HepG2 (cell line): ENCODE results near the gene RHBG. TPM values are rescaled to one million over a fixed set of nuclear protein-coding genes. Genes with fewer than 3 reads are reported as not detected.

Source experiments
- ERF ChIP-seq: IDR thresholded peaks from 2 replicates; pipeline ENCODE4 v1.6.1; 2018; ENCODE audit warnings: missing biosample characterization, missing genetic modification reagents
- HOXA5 ChIP-seq: sonication (generic); formaldehyde crosslinking; IDR thresholded peaks from 2 replicates; pipeline ENCODE4 v1.4.0; 2020; ENCODE audit warnings: missing genetic modification reagents
- MYNN ChIP-seq: sonication (generic); formaldehyde crosslinking; IDR thresholded peaks from 2 replicates; pipeline ENCODE4 v1.4.0; 2020; ENCODE audit warnings: mild to moderate bottlenecking, low read depth, missing genetic modification reagents
- NFKBIZ ChIP-seq: IDR thresholded peaks from 2 replicates; pipeline ENCODE4 v1.6.1; 2018; ENCODE audit warnings: missing genetic modification reagents, missing compliant biosample characterization
- RBM22 ChIP-seq: fragments of 200-400 bp; formaldehyde crosslinking; optimal IDR thresholded peaks from 2 replicates; pipeline ENCODE3; 2017; ENCODE audit warnings: mild to moderate bottlenecking, low read length, moderate library complexity
- ZBTB42 ChIP-seq: sonication (generic); formaldehyde crosslinking; IDR thresholded peaks from 2 replicates; pipeline ENCODE4 v1.5.0; 2020; ENCODE audit warnings: mild to moderate bottlenecking, missing genetic modification reagents
- ZIK1 ChIP-seq: sonication (generic); formaldehyde crosslinking; IDR thresholded peaks from 2 replicates; pipeline ENCODE4 v1.5.0; 2020; ENCODE audit warnings: mild to moderate bottlenecking, low read depth, missing genetic modification reagents, borderline replicate concordance
- ZNF234 ChIP-seq: sonication (generic); formaldehyde crosslinking; conservative IDR thresholded peaks from 2 replicates; pipeline ENCODE4 v1.5.1; 2020; ENCODE audit warnings: mild to moderate bottlenecking, missing genetic modification reagents
- ZNF256 ChIP-seq: sonication (generic); formaldehyde crosslinking; conservative IDR thresholded peaks from 2 replicates; pipeline ENCODE4 v1.4.0; 2020; ENCODE audit warnings: missing genetic modification reagents
- ZNF282 ChIP-seq: fragments of 450-650 bp; IDR thresholded peaks from 2 replicates; pipeline ENCODE4 v1.6.1; 2018; ENCODE audit not compliant: partially characterized antibody
- ZNF337 ChIP-seq: sonication (generic); formaldehyde crosslinking; IDR thresholded peaks from 2 replicates; pipeline ENCODE4 v1.5.1; 2020; ENCODE audit warnings: missing genetic modification reagents, low read depth, mild to moderate bottlenecking, borderline replicate concordance
- ZNF562 ChIP-seq: sonication (generic); formaldehyde crosslinking; IDR thresholded peaks from 2 replicates; pipeline ENCODE4 v1.8.0; 2022; ENCODE audit warnings: missing genetic modification reagents, borderline replicate concordance
- ZNF569 ChIP-seq: sonication (generic); formaldehyde crosslinking; IDR thresholded peaks from 2 replicates; pipeline ENCODE4 v1.5.0; 2020; ENCODE audit warnings: mild to moderate bottlenecking, missing genetic modification reagents, moderate library complexity, borderline replicate concordance
- ZNF614 ChIP-seq: IDR thresholded peaks from 2 replicates; pipeline ENCODE4 v1.6.1; 2018; ENCODE audit warnings: missing biosample characterization, missing genetic modification reagents, inconsistent platforms, borderline replicate concordance
- ZNF777 ChIP-seq: sonication (generic); formaldehyde crosslinking; IDR thresholded peaks from 2 replicates; pipeline ENCODE4 v1.4.0; 2020; ENCODE audit warnings: missing genetic modification reagents
- ZNF790 ChIP-seq: sonication (generic); formaldehyde crosslinking; IDR thresholded peaks from 2 replicates; pipeline ENCODE4 v1.8.0; 2022; ENCODE audit warnings: missing genetic modification reagents, mild to moderate bottlenecking, borderline replicate concordance
- ZSCAN9 ChIP-seq: IDR thresholded peaks from 2 replicates; pipeline ENCODE4 v1.6.1; 2016; ENCODE audit warnings: borderline replicate concordance
- polyA plus RNA-seq, 8 experiments: library from polyadenylated mRNA; depleted of rRNA in 3 of 8; stranded (reverse) in 7 of 8; unstranded in 1 of 8; fragments of >200 nt; fragmentation: Illumina TruSeq in 4 of 8; extraction: Trizol in 4 of 8; gene quantifications; 2 replicates each; pipeline versions ENCODE4 v1.2.1 to v1.2.3, GENCODE V29; 2011 to 2016; ENCODE audit warnings: low read depth in 4 of 8, missing spikeins in 1 of 8, mixed read lengths in 1 of 8; ENCODE audit not compliant: insufficient read depth in 1 of 8
- total RNA-seq, 5 experiments: library from RNA; depleted of rRNA; stranded (reverse); fragments of >200 nt; fragmentation: Illumina TruSeq; extraction: Trizol; gene quantifications; 2 replicates each; pipeline ENCODE4 v1.2.3, GENCODE V29; 2016; ENCODE audit warnings: low read depth in 1 of 5
- TF ChIP-seq, protein P1 (sequence below), 2 experiments: sonication (generic) in 1 of 2; formaldehyde crosslinking in 1 of 2; IDR thresholded peaks; 2 replicates each; pipeline versions ENCODE4 v1.4.0 to v1.6.1; 2016 to 2020; ENCODE audit warnings: borderline replicate concordance in 1 of 2, low read depth in 1 of 2, mild to moderate bottlenecking in 1 of 2, missing genetic modification reagents in 1 of 2
- TF ChIP-seq, protein P2 (sequence below): sonication (generic); formaldehyde crosslinking; IDR thresholded peaks from 2 replicates; pipeline ENCODE4 v1.8.0; 2022; ENCODE audit warnings: low read depth, missing genetic modification reagents
- TF ChIP-seq, protein P3 (sequence below): IDR thresholded peaks from 2 replicates; pipeline ENCODE4 v1.6.1; 2016; ENCODE audit warnings: mild to moderate bottlenecking, missing biosample characterization, missing genetic modification reagents
- TF ChIP-seq, protein P4 (sequence below): sonication (generic); formaldehyde crosslinking; conservative IDR thresholded peaks from 2 replicates; pipeline ENCODE4 v1.8.0; 2022; ENCODE audit warnings: mild to moderate bottlenecking, moderate library complexity, missing genetic modification reagents

The RHBG gene
- total and polyA plus RNA-seq, 2 of the 13 experiments (the other 11 are each of a cell fraction or from before 2014, with no cell fraction given): 61.8 to 73.5 TPM

DNA sequence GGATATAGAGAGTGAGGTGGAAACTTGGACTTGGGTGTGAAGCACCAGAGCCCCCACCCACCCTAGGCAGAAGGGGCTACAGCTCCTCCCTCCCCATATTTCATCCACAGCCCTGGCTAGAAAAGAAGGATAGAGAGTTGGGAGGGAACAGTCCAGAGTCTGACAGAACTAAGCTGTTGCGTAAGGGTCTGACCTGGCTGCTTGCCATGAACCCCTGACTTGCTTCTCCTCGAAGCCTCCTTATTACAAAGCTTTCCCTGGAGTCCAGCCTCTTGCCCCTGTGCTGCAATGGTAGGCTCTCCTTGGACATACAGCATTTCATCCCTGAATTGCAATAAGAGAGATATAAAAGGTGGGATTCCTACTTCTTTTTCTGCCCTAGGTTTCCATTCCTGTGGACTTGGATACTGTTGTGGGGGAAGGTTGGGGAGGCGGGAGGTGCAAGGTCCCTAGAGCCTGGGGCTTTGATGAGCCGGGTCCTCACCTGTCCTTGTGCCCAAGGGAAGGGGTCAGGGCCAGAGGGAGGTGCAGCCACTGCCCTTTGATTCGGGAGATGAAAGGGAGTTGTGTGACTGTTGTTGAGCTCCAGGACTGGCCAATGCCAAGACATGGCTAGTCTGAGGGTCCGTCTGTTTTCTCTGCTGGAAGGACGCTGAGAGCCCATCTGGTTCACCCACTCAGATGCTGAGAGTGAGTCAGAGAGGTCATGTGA lies 2.7 kb downstream of the RHBG start (continued):
- TF ChIP-seq ZNF777: no peak; the same call in 1 of the 2 replicates
- TF ChIP-seq, protein P1, sequence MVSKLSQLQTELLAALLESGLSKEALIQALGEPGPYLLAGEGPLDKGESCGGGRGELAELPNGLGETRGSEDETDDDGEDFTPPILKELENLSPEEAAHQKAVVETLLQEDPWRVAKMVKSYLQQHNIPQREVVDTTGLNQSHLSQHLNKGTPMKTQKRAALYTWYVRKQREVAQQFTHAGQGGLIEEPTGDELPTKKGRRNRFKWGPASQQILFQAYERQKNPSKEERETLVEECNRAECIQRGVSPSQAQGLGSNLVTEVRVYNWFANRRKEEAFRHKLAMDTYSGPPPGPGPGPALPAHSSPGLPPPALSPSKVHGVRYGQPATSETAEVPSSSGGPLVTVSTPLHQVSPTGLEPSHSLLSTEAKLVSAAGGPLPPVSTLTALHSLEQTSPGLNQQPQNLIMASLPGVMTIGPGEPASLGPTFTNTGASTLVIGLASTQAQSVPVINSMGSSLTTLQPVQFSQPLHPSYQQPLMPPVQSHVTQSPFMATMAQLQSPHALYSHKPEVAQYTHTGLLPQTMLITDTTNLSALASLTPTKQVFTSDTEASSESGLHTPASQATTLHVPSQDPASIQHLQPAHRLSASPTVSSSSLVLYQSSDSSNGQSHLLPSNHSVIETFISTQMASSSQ (IDR thresholded peaks at IDR 0.05; ENCODE audit: low read depth): peak; percentile 69
- TF ChIP-seq, protein P1 (CRISPR knock-in tag; IDR thresholded peaks at IDR 0.05; ENCODE audit: borderline replicate concordance): peak; percentile 95
- no peak for TF ChIP-seq ZNF234 (CRISPR knock-in tag)
- peak; percentile 63; the same call in 1 of the 2 replicates for TF ChIP-seq ZSCAN9 (CRISPR knock-in tag)
- peak; percentile 79 for TF ChIP-seq ERF
- no peak for TF ChIP-seq MYNN (CRISPR knock-in tag)
- TF ChIP-seq ZNF569: no peak
- no peak for TF ChIP-seq ZNF790 (CRISPR knock-in tag)
- TF ChIP-seq ZBTB42 (CRISPR knock-in tag): no peak
- peak; percentile 68; the same call in 1 of the 2 replicates for TF ChIP-seq HOXA5
- TF ChIP-seq, protein P2, sequence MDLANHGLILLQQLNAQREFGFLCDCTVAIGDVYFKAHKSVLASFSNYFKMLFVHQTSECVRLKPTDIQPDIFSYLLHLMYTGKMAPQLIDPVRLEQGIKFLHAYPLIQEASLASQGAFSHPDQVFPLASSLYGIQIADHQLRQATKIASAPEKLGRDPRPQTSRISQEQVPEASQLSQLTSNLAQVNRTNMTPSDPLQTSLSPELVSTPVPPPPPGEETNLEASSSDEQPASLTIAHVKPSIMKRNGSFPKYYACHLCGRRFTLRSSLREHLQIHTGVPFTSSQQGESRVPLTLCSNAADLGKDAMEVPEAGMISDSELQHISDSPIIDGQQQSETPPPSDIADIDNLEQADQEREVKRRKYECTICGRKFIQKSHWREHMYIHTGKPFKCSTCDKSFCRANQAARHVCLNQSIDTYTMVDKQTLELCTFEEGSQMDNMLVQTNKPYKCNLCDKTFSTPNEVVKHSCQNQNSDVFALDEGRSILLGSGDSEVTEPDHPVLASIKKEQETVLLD: no peak
- peak; percentile 94; the same call in 1 of the 2 replicates for TF ChIP-seq ZNF614
- no peak for TF ChIP-seq ZNF337 (CRISPR knock-in tag)
- TF ChIP-seq, protein P3, sequence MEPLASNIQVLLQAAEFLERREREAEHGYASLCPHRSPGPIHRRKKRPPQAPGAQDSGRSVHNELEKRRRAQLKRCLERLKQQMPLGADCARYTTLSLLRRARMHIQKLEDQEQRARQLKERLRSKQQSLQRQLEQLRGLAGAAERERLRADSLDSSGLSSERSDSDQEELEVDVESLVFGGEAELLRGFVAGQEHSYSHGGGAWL (CRISPR knock-in tag): no peak
- TF ChIP-seq ZIK1 (CRISPR knock-in tag): peak; percentile 40; the same call in 1 of the 2 replicates
- TF ChIP-seq, protein P4, sequence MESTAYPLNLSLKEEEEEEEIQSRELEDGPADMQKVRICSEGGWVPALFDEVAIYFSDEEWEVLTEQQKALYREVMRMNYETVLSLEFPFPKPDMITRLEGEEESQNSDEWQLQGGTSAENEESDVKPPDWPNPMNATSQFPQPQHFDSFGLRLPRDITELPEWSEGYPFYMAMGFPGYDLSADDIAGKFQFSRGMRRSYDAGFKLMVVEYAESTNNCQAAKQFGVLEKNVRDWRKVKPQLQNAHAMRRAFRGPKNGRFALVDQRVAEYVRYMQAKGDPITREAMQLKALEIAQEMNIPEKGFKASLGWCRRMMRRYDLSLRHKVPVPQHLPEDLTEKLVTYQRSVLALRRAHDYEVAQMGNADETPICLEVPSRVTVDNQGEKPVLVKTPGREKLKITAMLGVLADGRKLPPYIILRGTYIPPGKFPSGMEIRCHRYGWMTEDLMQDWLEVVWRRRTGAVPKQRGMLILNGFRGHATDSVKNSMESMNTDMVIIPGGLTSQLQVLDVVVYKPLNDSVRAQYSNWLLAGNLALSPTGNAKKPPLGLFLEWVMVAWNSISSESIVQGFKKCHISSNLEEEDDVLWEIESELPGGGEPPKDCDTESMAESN (CRISPR knock-in tag): peak; percentile 81
- TF ChIP-seq ZNF282: no peak
- no peak for TF ChIP-seq ZNF256 (CRISPR knock-in tag)
- no peak for TF ChIP-seq ZNF562 (CRISPR knock-in tag)
- TF ChIP-seq RBM22: peak; percentile 84
- TF ChIP-seq NFKBIZ: peak; percentile 90; the same call in 1 of the 2 replicates
